Upper lobe of left lung (tissue), 6 donors: Measurements from ENCODE around the gene CARS2. TPM values are rescaled to one million over a fixed set of nuclear protein-coding genes. Genes with fewer than 3 reads are reported as not detected.
"Not testable (repeated sequence)": the region's sequence is repeated elsewhere in the genome, so short reads cannot be mapped to it uniquely, and the experiment has no call there.

Experiments
- ATAC-seq, 2 donors: fragments of 200-7000 bp; cut with Tn5 transposase; one replicate each; pipeline ENCODE4 v1.9.1; 2022; ENCODE audit warnings: mild to moderate bottlenecking in 2 of 2, moderate library complexity in 2 of 2; ENCODE audit not compliant: low FRiP score in 2 of 2
- DNase-seq, 2 donors: peaks; one replicate each; pipeline ENCODE4 v3.0.0-alpha.2; 2019 to 2020
- H3K27ac ChIP-seq, 4 donors: fragments of 200-600 bp; sonication (generic); one replicate each; pipeline ENCODE4 v1.5.1; 2016 to 2019
- H3K27me3 ChIP-seq, 4 donors: fragments of 200-600 bp; sonication (generic); one replicate each; pipeline ENCODE4 v1.5.1; 2017 to 2019
- H3K36me3 ChIP-seq, 4 donors: fragments of 200-600 bp; sonication (generic); one replicate each; pipeline ENCODE4 v1.5.1; 2016 to 2019
- H3K4me1 ChIP-seq, 4 donors: fragments of 200-600 bp; sonication (generic); one replicate each; pipeline ENCODE4 v1.5.1; 2018 to 2019
- H3K4me3 ChIP-seq, 4 donors: fragments of 200-600 bp; sonication (generic); one replicate each; pipeline ENCODE4 v1.5.1; 2017 to 2019; ENCODE audit warnings: mild to moderate bottlenecking in 2 of 4, moderate library complexity in 1 of 4
- H3K9me3 ChIP-seq, 4 donors: fragments of 200-600 bp; sonication (generic); one replicate each; pipeline ENCODE4 v1.5.1; 2018 to 2019
- CTCF ChIP-seq, 6 experiments: fragments of 450-650 bp in 4 of 6; fragments of 200-600 bp in 2 of 6; sonication (generic) in 2 of 6; IDR thresholded peaks; one replicate each; pipeline ENCODE4 v1.5.1; 2016 to 2019; ENCODE audit warnings: antibody characterized with exemption in 6 of 6
- EP300 ChIP-seq, 4 donors: sonication (generic); formaldehyde crosslinking; IDR thresholded peaks; one replicate each; pipeline ENCODE4 v1.5.1; 2017; ENCODE audit warnings: antibody characterized with exemption in 4 of 4, control low read depth in 2 of 4
- POLR2A ChIP-seq, 4 donors: fragments of 450-650 bp; IDR thresholded peaks; one replicate each; pipeline ENCODE4 v1.5.1; 2016 to 2017; ENCODE audit warnings: antibody characterized with exemption in 4 of 4, mild to moderate bottlenecking in 2 of 4
- POLR2AphosphoS5 ChIP-seq, 2 donors: sonication (generic); formaldehyde crosslinking; IDR thresholded peaks; one replicate each; pipeline ENCODE4 v1.5.1; 2017; ENCODE audit warnings: antibody characterized with exemption in 2 of 2
- WGBS, 2 donors: methylation state at CpG; one replicate each; pipeline ENCODE4 v1.1.5; 2017 to 2018; 5-methylcytosine and 5-hydroxymethylcytosine counted together
- total RNA-seq, 6 donors: library from RNA; depleted of rRNA in 4 of 6; stranded (reverse); fragments of >200 nt in 4 of 6; gene quantifications; one replicate each; pipeline versions ENCODE4 v1.1.0 to v1.2.1, GENCODE V29; 2016 to 2021
- donor health status: DM: no; HTN: no; CAD: no; lungs with moderate emphysema.
- donor health status: DM: no; HTN: yes; CAD: no; lungs with severe emphysema.

The CARS2 gene
- total RNA-seq, 6 donors from 2014 or later, result 53.2 to 107 (median 63.0) TPM

- H3K36me3 ChIP-seq, result no peaks in the 10 kb centered on the region
- TF ChIP-seq POLR2A (IDR thresholded peaks at IDR 0.05) (no peak), CTCF (IDR thresholded peaks at IDR 0.05) (no peak), POLR2AphosphoS5 (IDR thresholded peaks at IDR 0.05) (no peak), EP300 (IDR thresholded peaks at IDR 0.05) (no peak)
- H3K4me3 ChIP-seq, result no peak overlapping the region
- H3K27me3 ChIP-seq, result no peaks in the 10 kb centered on the region
- ATAC-seq (no peak), DNase-seq (no peak)
- no peaks in the 10 kb centered on the region for H3K4me1 ChIP-seq
- H3K27ac ChIP-seq, result no peak overlapping the region
- H3K9me3 ChIP-seq, result no peaks in the 10 kb centered on the region
Observed at GRCh38 chr13:110737555-110737954, 31.6 kb upstream of the CARS2 start.

- ATAC-seq, result no peak
- Histone ChIP-seq H3K27me3 (no peaks in the 10 kb centered on the region), H3K9me3 (no peaks in the 10 kb centered on the region), H3K36me3 (no peaks in the 10 kb centered on the region), H3K4me1 (no peaks in the 10 kb centered on the region), H3K4me3 (no peak overlapping the region), H3K27ac (no peak overlapping the region)
- WGBS, 2 donors, result 88 to 93% methylated on average over 5 of the region's 5 CpGs
- TF ChIP-seq POLR2AphosphoS5 (IDR thresholded peaks at IDR 0.05), result no peak
- no peak for TF ChIP-seq POLR2A (IDR thresholded peaks at IDR 0.05)
- TF ChIP-seq EP300 (IDR thresholded peaks at IDR 0.05), result no peak
- no peak for TF ChIP-seq CTCF (IDR thresholded peaks at IDR 0.05)
- DNase-seq, result no peak
Observed at GRCh38 chr13:110734561-110734960, 28.6 kb upstream of the CARS2 start.

- 96 to 100% methylated on average over 3 of the region's 3 CpGs for WGBS, 2 donors
- Histone ChIP-seq H3K9me3 (no peaks in the 10 kb centered on the region), H3K4me3 (no peak overlapping the region), H3K36me3 (no peaks in the 10 kb centered on the region), H3K27ac (no peak overlapping the region), H3K4me1 (no peaks in the 10 kb centered on the region), H3K27me3 (no peaks in the 10 kb centered on the region)
- TF ChIP-seq EP300 (IDR thresholded peaks at IDR 0.05), result no peak
- TF ChIP-seq POLR2AphosphoS5 (IDR thresholded peaks at IDR 0.05), result no peak
- TF ChIP-seq POLR2A (IDR thresholded peaks at IDR 0.05), result no peak
- TF ChIP-seq CTCF (IDR thresholded peaks at IDR 0.05), result no peak
- ATAC-seq, result no peak
- DNase-seq, result no peak
Observed at GRCh38 chr13:110731072-110731471, 25.2 kb upstream of the CARS2 start.

- DNase-seq (no peak), ATAC-seq (no peak)
- TF ChIP-seq POLR2A (IDR thresholded peaks at IDR 0.05), result no peak
- no peak for TF ChIP-seq CTCF (IDR thresholded peaks at IDR 0.05)
- TF ChIP-seq EP300 (IDR thresholded peaks at IDR 0.05), result no peak
- TF ChIP-seq POLR2AphosphoS5 (IDR thresholded peaks at IDR 0.05), result no peak
- 64 to 74% methylated on average over 9 of the region's 9 CpGs for WGBS, 2 donors
- Histone ChIP-seq H3K36me3 (peaks cover 0 to 1% (median 0%) of the 10 kb centered on the region in 4 donors), H3K27me3 (no peaks in the 10 kb centered on the region), H3K9me3 (no peaks in the 10 kb centered on the region), H3K4me3 (no peak overlapping the region), H3K27ac (no peak overlapping the region), H3K4me1 (no peaks in the 10 kb centered on the region)
Observed at GRCh38 chr13:110726726-110727125, 20.8 kb upstream of the CARS2 start.

- not testable (repeated sequence) for H3K4me1 ChIP-seq, H3K27me3 ChIP-seq, H3K27ac ChIP-seq, ATAC-seq, H3K36me3 ChIP-seq, H3K9me3 ChIP-seq, DNase-seq, H3K4me3 ChIP-seq
- 94 to 96% methylated on average over 3 to 6 of the region's 6 CpGs for WGBS, 2 donors
Observed at GRCh38 chr13:110726153-110726552, 20.2 kb upstream of the CARS2 start.
